Fibroblast of skin of left quadriceps (primary cell): ENCODE results near the gene ZSCAN5B.
A peak's percentile ranks its signal among the peaks of the same experiment; 100 is the strongest.

Source experiments
- DNase-seq, 2 experiments: peaks; one replicate each; pipeline ENCODE4 v3.0.0-alpha.2; 2013; ENCODE audit warnings: low read depth in 2 of 2

Gene ZSCAN5B

GRCh38 chr19:56145698-56146097, 51.9 kb downstream of the ZSCAN5B start:
- DNase-seq: no peak

GRCh38 chr19:56144831-56145230, 52.8 kb downstream of the ZSCAN5B start:
- DNase-seq: no peak

- DNase-seq: no peak
Observed at GRCh38 chr19:56144376-56144775, 53.2 kb downstream of the ZSCAN5B start.

GRCh38 chr19:56142897-56143434, 54.6 kb downstream of the ZSCAN5B start:
- no peak for DNase-seq

GRCh38 chr19:56142087-56142787, 55.3 kb downstream of the ZSCAN5B start:
- DNase-seq: no peak

GRCh38 chr19:56141417-56141993, 56.1 kb downstream of the ZSCAN5B start:
- DNase-seq: no peak

- peak; percentile 100 for DNase-seq
Observed at GRCh38 chr19:56140583-56141416, 56.8 kb downstream of the ZSCAN5B start, which contains the start of gene ZNF444. Gene ZNF444 (plus strand): TSS chr19:56141287. CDS start chr19:56146912, 5,625 bp downstream.

- no peak for DNase-seq
Observed at GRCh38 chr19:56139847-56140582, 57.6 kb downstream of the ZSCAN5B start.
